ENCODE measurements around the gene IGFBP6. TPM values are rescaled to one million over a fixed set of nuclear protein-coding genes. Genes with fewer than 3 reads are reported as not detected.

IGFBP6 gene
- polyA plus RNA-seq, 1 donor from 2014 or later = not detected

DNA sequence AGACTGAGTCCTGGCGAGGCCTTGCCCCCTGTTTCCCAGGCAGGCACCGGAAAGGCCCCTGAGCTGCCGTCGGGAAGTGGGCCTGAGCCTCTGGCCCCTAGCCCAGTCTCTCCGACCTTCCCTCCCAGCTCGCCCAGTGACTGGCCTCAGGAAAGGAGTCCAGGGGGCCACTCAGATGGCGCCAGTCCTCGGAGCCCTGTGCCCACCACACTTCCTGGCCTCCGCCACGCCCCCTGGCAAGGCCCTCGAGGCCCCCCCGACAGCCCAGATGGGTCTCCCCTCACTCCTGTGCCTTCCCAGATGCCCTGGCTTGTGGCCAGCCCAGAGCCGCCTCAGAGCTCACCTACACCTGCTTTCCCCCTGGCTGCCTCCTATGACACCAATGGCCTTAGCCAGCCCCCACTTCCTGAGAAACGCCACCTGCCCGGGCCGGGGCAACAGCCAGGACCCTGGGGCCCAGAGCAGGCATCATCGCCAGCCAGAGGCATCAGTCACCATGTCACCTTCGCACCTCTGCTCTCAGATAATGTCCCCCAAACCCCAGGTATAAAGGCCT is 36.7 kb upstream of the IGFBP6 start:
- Histone ChIP-seq H3K27ac (ENCODE audit: low read length) (no peak overlapping the region), H3K9me3 (ENCODE audit: low read length) (no peaks in the 10 kb centered on the region), H3K9ac (ENCODE audit: low read length) (no peak overlapping the region), H2AFZ (ENCODE audit: low read depth, low read length) (no peak overlapping the region), H3K9me2 (ENCODE audit: insufficient read depth, low read length) (no peaks in the 10 kb centered on the region), H3K27me3 (ENCODE audit: insufficient read depth, low read depth, low read length) (no peaks in the 10 kb centered on the region), H3K4me2 (ENCODE audit: low read length) (no peak overlapping the region), H3F3A (ENCODE audit: insufficient read depth, low read length, poor library complexity, severe bottlenecking) (no peaks in the 10 kb centered on the region), H3K4me3 (ENCODE audit: low read length) (no peak overlapping the region), H4K20me1 (ENCODE audit: insufficient read depth) (no peaks in the 10 kb centered on the region), H3K36me3 (ENCODE audit: insufficient read depth, low read length) (no peaks in the 10 kb centered on the region), H3K79me2 (replicated peaks; ENCODE audit: insufficient read depth, low read length) (no peaks in the 10 kb centered on the region)
- TF ChIP-seq REST (IDR thresholded peaks at IDR 0.05; ENCODE audit: borderline replicate concordance) (no peak), EP300 (conservative IDR thresholded peaks at IDR 0.05; ENCODE audit: poor library complexity, severe bottlenecking) (no peak), TAF1 (IDR thresholded peaks at IDR 0.05; ENCODE audit: low read depth) (no peak), CTCF (IDR thresholded peaks at IDR 0.05; ENCODE audit: poor library complexity, severe bottlenecking) (no peak), SMC3 (conservative IDR thresholded peaks at IDR 0.05; ENCODE audit: poor library complexity) (no peak)

DNA sequence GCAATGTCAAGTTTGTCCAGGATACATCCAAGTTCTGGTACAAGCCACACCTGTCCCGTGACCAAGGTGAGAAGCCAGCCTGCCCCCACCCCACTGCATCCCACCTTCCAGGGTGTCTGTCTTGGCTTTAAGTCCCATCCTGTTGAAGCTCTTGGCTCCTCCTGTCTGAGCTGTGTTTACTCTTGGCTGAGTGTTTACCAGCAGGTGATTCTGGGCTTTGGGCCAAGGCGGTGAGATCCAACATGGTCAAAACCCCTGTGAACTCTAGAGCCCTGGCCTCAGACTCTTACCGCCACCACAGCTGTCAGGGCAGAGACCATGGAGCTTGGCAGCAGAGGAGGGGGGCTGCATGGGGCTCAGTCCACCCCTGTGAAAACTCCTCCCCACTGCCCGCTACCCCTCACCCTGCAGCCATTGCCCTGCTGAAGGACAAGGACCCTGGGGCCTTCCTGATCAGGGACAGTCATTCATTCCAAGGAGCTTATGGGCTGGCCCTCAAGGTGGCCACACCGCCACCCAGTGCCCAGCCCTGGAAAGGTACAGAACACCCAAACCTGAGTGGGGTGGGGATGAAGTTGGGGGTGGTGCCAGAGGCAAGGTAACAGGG is 36.0 kb upstream of the IGFBP6 start:
- Histone ChIP-seq H3K27ac (ENCODE audit: low read length) (no peak overlapping the region), H3K9me3 (ENCODE audit: low read length) (no peaks in the 10 kb centered on the region), H3K36me3 (ENCODE audit: insufficient read depth, low read length) (peaks cover 4% of the 10 kb centered on the region), H3K4me2 (ENCODE audit: low read length) (no peak overlapping the region), H3K4me3 (ENCODE audit: low read length) (no peak overlapping the region), H2AFZ (ENCODE audit: low read depth, low read length) (no peak overlapping the region), H3K9ac (ENCODE audit: low read length) (no peak overlapping the region), H4K20me1 (ENCODE audit: insufficient read depth) (no peaks in the 10 kb centered on the region), H3F3A (ENCODE audit: insufficient read depth, low read length, poor library complexity, severe bottlenecking) (no peaks in the 10 kb centered on the region), H3K79me2 (replicated peaks; ENCODE audit: insufficient read depth, low read length) (no peaks in the 10 kb centered on the region), H3K27me3 (ENCODE audit: insufficient read depth, low read depth, low read length) (no peaks in the 10 kb centered on the region), H3K9me2 (ENCODE audit: insufficient read depth, low read length) (no peaks in the 10 kb centered on the region)
- TF ChIP-seq SMC3 (conservative IDR thresholded peaks at IDR 0.05; ENCODE audit: poor library complexity) (no peak), EZH2 (IDR thresholded peaks at IDR 0.05; ENCODE audit: borderline replicate concordance, insufficient read depth, low read length, poor library complexity, severe bottlenecking) (no peak), POLR2AphosphoS5 (IDR thresholded peaks at IDR 0.05) (no peak), EP300 (conservative IDR thresholded peaks at IDR 0.05; ENCODE audit: poor library complexity, severe bottlenecking) (no peak), TAF1 (IDR thresholded peaks at IDR 0.05; ENCODE audit: low read depth) (no peak), RAD21 (conservative IDR thresholded peaks at IDR 0.05) (no peak), MXI1 (conservative IDR thresholded peaks at IDR 0.05; ENCODE audit: poor library complexity, severe bottlenecking) (no peak), REST (IDR thresholded peaks at IDR 0.05; ENCODE audit: borderline replicate concordance) (no peak), CTCF (IDR thresholded peaks at IDR 0.05; ENCODE audit: poor library complexity, severe bottlenecking) (no peak)

Data from neural cell (in vitro differentiated cells).